ENCODE measurements around the gene PPP3CB. TPM values are rescaled to one million over a fixed set of nuclear protein-coding genes. Genes with fewer than 3 reads are reported as not detected.

Gene PPP3CB
- total and polyA plus RNA-seq, 2 donors (not counting 1 experiment from before 2014, with no cell fraction given) = 15.9 to 51.2 TPM

DNA sequence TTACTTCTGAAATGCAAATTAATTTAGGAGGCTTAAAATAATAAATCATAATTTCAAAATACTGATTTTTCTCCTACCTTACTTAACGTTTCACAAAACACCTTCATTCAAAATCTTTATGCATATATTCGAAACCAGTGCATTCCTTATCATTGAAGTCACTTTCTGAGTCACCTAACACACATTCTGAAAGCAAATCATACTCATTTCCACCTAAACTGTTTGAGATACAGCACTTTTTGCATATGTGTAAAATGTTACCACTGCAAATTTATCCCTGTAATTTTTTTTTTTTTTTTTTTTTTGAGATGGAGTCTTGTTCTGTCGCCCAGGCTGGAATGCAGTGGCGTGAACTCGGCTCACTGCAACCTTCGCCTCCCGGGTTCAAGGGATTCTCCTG lies 15.7 kb downstream of the PPP3CB start:
- ChIA-PET CTCF (no interaction called here), POLR2A (interaction anchor here (1.2 kb wide), 1 partner anchor 16 kb away, joined by 5 read pairs; the partner anchor contains the start of gene PPP3CB)
- peaks cover 61% of the 10 kb centered on the region for H3K79me2 ChIP-seq (ENCODE audit: control insufficient read depth, insufficient read depth, low read length)

DNA sequence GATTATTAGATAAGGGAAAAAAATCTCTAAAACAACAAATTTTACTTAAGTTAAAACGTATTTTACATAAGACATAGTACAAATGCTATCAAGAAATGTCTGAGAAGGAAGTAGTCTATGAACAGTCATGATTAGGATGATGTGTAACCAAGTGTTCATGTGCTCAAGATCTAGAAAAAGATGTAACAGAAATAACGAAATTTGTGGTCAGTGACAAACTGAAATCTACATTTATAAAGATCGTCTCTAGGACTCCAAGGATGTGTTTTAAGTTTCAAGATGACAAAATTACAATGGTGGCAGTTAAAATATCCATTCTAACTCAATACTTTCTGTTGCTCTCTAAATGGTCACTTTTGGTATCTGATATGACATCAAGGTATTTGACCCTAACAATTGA lies 17.2 kb downstream of the PPP3CB start:
- peaks cover 19% of the 10 kb centered on the region for H3K4me1 Mint-ChIP-seq

More for the DNA sequence above, 15.7 kb downstream of the PPP3CB start:
- Histone ChIP-seq H3K4me1 (ENCODE audit: control insufficient read depth in 2 of 2, insufficient read depth in 2 of 2, low read length in 2 of 2) (no peaks in the 10 kb centered on the region), H3K27ac (ENCODE audit: low read length in 2 of 2) (no peak overlapping the region), H3K36me3 (replicated peaks in 1 of 2; ENCODE audit: control extremely low read depth in 1 of 2, control insufficient read depth in 1 of 2, extremely low read depth in 1 of 2, insufficient read depth in 2 of 2, low read length in 1 of 2) (peaks cover 11 to 35% of the 10 kb centered on the region in 2 experiments), H3K4me2 (replicated peaks; ENCODE audit: low read depth, low read length, poor library complexity, severe bottlenecking) (no peak overlapping the region), H3K9me3 (ENCODE audit: control extremely low read depth in 1 of 3, control insufficient read depth in 2 of 3, insufficient read depth in 1 of 3, low read length in 2 of 3) (peaks cover 0 to 3% (median 0%) of the 10 kb centered on the region in 3 donors), H2AFZ (ENCODE audit: insufficient read depth, low read depth, low read length, poor library complexity, severe bottlenecking) (no peak overlapping the region), H3K27me3 (replicated peaks in 1 of 4; ENCODE audit: control extremely low read depth in 1 of 4, control insufficient read depth in 3 of 4, insufficient read depth in 4 of 4, low read length in 3 of 4) (no peaks in the 10 kb centered on the region), H4K20me1 (ENCODE audit: control insufficient read depth, insufficient read depth, low read length, poor library complexity, severe bottlenecking) (peaks cover 9% of the 10 kb centered on the region), H3K4me3 (ENCODE audit: control extremely low read depth in 1 of 5, extremely low read depth in 1 of 5, insufficient read depth in 1 of 5, low read depth in 2 of 5, low read length in 4 of 5) (no peak overlapping the region), H3K9ac (ENCODE audit: low read length) (no peak overlapping the region)
- Mint-ChIP-seq H3K4me3 (no peak overlapping the region), H3K27ac (no peak overlapping the region), H3K9me3 (ENCODE audit: insufficient read depth) (no peaks in the 10 kb centered on the region), H3K4me1 (peaks cover 21% of the 10 kb centered on the region), H3K27me3 (no peaks in the 10 kb centered on the region)
- DNase-seq (no peak), ATAC-seq (ENCODE audit: low read depth) (no peak)
- intact Hi-C loops (cut with micrococcal nuclease) = no loop called here
- WGBS (ENCODE audit: insufficient coverage) = 61% methylated on average over 7 of the region's 7 CpGs
- no peak for TF ChIP-seq EZH2 (IDR thresholded peaks at IDR 0.05; ENCODE audit: borderline replicate concordance, insufficient read depth, low read depth, low read length, poor library complexity, severe bottlenecking)
- TF ChIP-seq, protein P1, sequence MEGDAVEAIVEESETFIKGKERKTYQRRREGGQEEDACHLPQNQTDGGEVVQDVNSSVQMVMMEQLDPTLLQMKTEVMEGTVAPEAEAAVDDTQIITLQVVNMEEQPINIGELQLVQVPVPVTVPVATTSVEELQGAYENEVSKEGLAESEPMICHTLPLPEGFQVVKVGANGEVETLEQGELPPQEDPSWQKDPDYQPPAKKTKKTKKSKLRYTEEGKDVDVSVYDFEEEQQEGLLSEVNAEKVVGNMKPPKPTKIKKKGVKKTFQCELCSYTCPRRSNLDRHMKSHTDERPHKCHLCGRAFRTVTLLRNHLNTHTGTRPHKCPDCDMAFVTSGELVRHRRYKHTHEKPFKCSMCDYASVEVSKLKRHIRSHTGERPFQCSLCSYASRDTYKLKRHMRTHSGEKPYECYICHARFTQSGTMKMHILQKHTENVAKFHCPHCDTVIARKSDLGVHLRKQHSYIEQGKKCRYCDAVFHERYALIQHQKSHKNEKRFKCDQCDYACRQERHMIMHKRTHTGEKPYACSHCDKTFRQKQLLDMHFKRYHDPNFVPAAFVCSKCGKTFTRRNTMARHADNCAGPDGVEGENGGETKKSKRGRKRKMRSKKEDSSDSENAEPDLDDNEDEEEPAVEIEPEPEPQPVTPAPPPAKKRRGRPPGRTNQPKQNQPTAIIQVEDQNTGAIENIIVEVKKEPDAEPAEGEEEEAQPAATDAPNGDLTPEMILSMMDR (IDR thresholded peaks at IDR 0.05) = no peak

More for the DNA sequence above, 17.2 kb downstream of the PPP3CB start:
- H3K4me2 ChIP-seq (replicated peaks; ENCODE audit: low read depth, low read length, poor library complexity, severe bottlenecking) = no peak overlapping the region
- no peaks in the 10 kb centered on the region for H3K4me1 ChIP-seq (ENCODE audit: control insufficient read depth in 2 of 2, insufficient read depth in 2 of 2, low read length in 2 of 2)
- H4K20me1 ChIP-seq (ENCODE audit: control insufficient read depth, insufficient read depth, low read length, poor library complexity, severe bottlenecking) = peaks cover 9% of the 10 kb centered on the region
- DNase-seq (no peak), ATAC-seq (ENCODE audit: low read depth) (no peak)
- peaks cover 0 to 3% (median 0%) of the 10 kb centered on the region in 3 donors for H3K9me3 ChIP-seq (ENCODE audit: control extremely low read depth in 1 of 3, control insufficient read depth in 2 of 3, insufficient read depth in 1 of 3, low read length in 2 of 3)
- peaks cover 46% of the 10 kb centered on the region for H3K79me2 ChIP-seq (ENCODE audit: control insufficient read depth, insufficient read depth, low read length)
- peak overlapping the region in 1 of 2 donors; percentile 19 for H3K27ac ChIP-seq (ENCODE audit: low read length in 2 of 2)
- Mint-ChIP-seq H3K4me3 (no peak overlapping the region), H3K27me3 (no peaks in the 10 kb centered on the region), H3K9me3 (ENCODE audit: insufficient read depth) (no peaks in the 10 kb centered on the region), H3K27ac (no peak overlapping the region)
- no peak overlapping the region for H3K4me3 ChIP-seq (ENCODE audit: control extremely low read depth in 1 of 5, extremely low read depth in 1 of 5, insufficient read depth in 1 of 5, low read depth in 2 of 5, low read length in 4 of 5)
- no peaks in the 10 kb centered on the region for H3K27me3 ChIP-seq (replicated peaks in 1 of 4; ENCODE audit: control extremely low read depth in 1 of 4, control insufficient read depth in 3 of 4, insufficient read depth in 4 of 4, low read length in 3 of 4)
- POLR2A ChIA-PET = interaction anchor here (1.1 kb wide), 1 partner anchor 16 kb away, joined by 3 read pairs; no protein-coding TSS in a partner anchor
- no peak overlapping the region for H3K9ac ChIP-seq (ENCODE audit: low read length)
- peaks cover 11 to 42% of the 10 kb centered on the region in 2 experiments for H3K36me3 ChIP-seq (replicated peaks in 1 of 2; ENCODE audit: control extremely low read depth in 1 of 2, control insufficient read depth in 1 of 2, extremely low read depth in 1 of 2, insufficient read depth in 2 of 2, low read length in 1 of 2)
- no peak overlapping the region for H2AFZ ChIP-seq (ENCODE audit: insufficient read depth, low read depth, low read length, poor library complexity, severe bottlenecking)
- no CpG with 5 or more reads among the region's 3 CpGs for whole genome bisulfite sequencing (ENCODE audit: insufficient coverage)
- intact Hi-C loops (cut with micrococcal nuclease) = no loop called here
- CTCF ChIA-PET = no interaction called here
- no peak for TF ChIP-seq EZH2 (IDR thresholded peaks at IDR 0.05; ENCODE audit: borderline replicate concordance, insufficient read depth, low read depth, low read length, poor library complexity, severe bottlenecking)
- TF ChIP-seq, protein P1 (IDR thresholded peaks at IDR 0.05) = no peak

Data from B cell (primary cell).